ENCODE measurements around the gene UNC13D.
A peak's percentile ranks its signal among the peaks of the same experiment; 100 is the strongest.

UNC13D gene

GRCh38 chr17:75849279-75849646, 5.1 kb upstream of the UNC13D start:
- DNase-seq, result no peak
- Histone ChIP-seq H3K27me3 (replicated peaks; ENCODE audit: insufficient read depth, low read length) (no peaks in the 10 kb centered on the region), H3F3A (ENCODE audit: insufficient read depth, low read length) (no peaks in the 10 kb centered on the region; the same call in 1 of the 2 replicates), H2AFZ (ENCODE audit: low read length) (no peak overlapping the region), H3K9me3 (replicated peaks; ENCODE audit: insufficient read depth, low read length) (no peaks in the 10 kb centered on the region), H3K4me1 (ENCODE audit: low read length) (peaks cover 4% of the 10 kb centered on the region), H3K4me2 (ENCODE audit: low read depth, low read length) (no peak overlapping the region), H3K9me2 (replicated peaks; ENCODE audit: insufficient read depth, low read length) (no peaks in the 10 kb centered on the region), H3K36me3 (replicated peaks; ENCODE audit: insufficient read depth, low read length) (no peaks in the 10 kb centered on the region), H4K20me1 (ENCODE audit: insufficient read depth, low read length) (no peaks in the 10 kb centered on the region), H3K4me3 (ENCODE audit: low read length) (no peak overlapping the region), H3K27ac (ENCODE audit: low read length) (no peak overlapping the region), H3K9ac (ENCODE audit: low read length) (no peak overlapping the region), H3K79me2 (ENCODE audit: low read length) (peaks cover 14% of the 10 kb centered on the region)
- TF ChIP-seq EZH2phosphoT487 (IDR thresholded peaks at IDR 0.05; ENCODE audit: low read length) (no peak), EZH2 (optimal IDR thresholded peaks at IDR 0.05; ENCODE audit: low read depth, low read length) (no peak), CTCF (IDR thresholded peaks at IDR 0.05; ENCODE audit: low read length) (no peak)

- peak; percentile 53 for DNase-seq
- Histone ChIP-seq H3K9ac (ENCODE audit: low read length) (no peak overlapping the region), H3K9me3 (replicated peaks; ENCODE audit: insufficient read depth, low read length) (no peaks in the 10 kb centered on the region), H4K20me1 (ENCODE audit: insufficient read depth, low read length) (no peaks in the 10 kb centered on the region), H3K27ac (ENCODE audit: low read length) (no peak overlapping the region), H3K4me1 (ENCODE audit: low read length) (no peaks in the 10 kb centered on the region), H3K36me3 (replicated peaks; ENCODE audit: insufficient read depth, low read length) (no peaks in the 10 kb centered on the region), H3K4me2 (ENCODE audit: low read depth, low read length) (no peak overlapping the region), H3K79me2 (ENCODE audit: low read length) (peaks cover 9% of the 10 kb centered on the region), H3F3A (ENCODE audit: insufficient read depth, low read length) (no peaks in the 10 kb centered on the region), H2AFZ (ENCODE audit: low read length) (no peak overlapping the region), H3K9me2 (replicated peaks; ENCODE audit: insufficient read depth, low read length) (no peaks in the 10 kb centered on the region), H3K4me3 (ENCODE audit: low read length) (no peak overlapping the region), H3K27me3 (replicated peaks; ENCODE audit: insufficient read depth, low read length) (no peaks in the 10 kb centered on the region)
- TF ChIP-seq CTCF (IDR thresholded peaks at IDR 0.05; ENCODE audit: low read length), result peak; percentile 74
- no peak for TF ChIP-seq EZH2phosphoT487 (IDR thresholded peaks at IDR 0.05; ENCODE audit: low read length)
- no peak for TF ChIP-seq EZH2 (optimal IDR thresholded peaks at IDR 0.05; ENCODE audit: low read depth, low read length)
These were observed 4.5 kb upstream of the UNC13D start for GRCh38 chr17:75848523-75849278.

- no peaks in the 10 kb centered on the region for H3K27me3 ChIP-seq (replicated peaks; ENCODE audit: insufficient read depth, low read length)
- H3K9me2 ChIP-seq (replicated peaks; ENCODE audit: insufficient read depth, low read length), result no peaks in the 10 kb centered on the region
- H3K36me3 ChIP-seq (replicated peaks; ENCODE audit: insufficient read depth, low read length), result no peaks in the 10 kb centered on the region
- no peak overlapping the region for H3K9ac ChIP-seq (ENCODE audit: low read length)
- H3K4me3 ChIP-seq (ENCODE audit: low read length), result no peak overlapping the region
- H3F3A ChIP-seq (ENCODE audit: insufficient read depth, low read length), result no peaks in the 10 kb centered on the region
- H3K4me1 ChIP-seq (ENCODE audit: low read length), result no peaks in the 10 kb centered on the region
- H3K9me3 ChIP-seq (replicated peaks; ENCODE audit: insufficient read depth, low read length), result no peaks in the 10 kb centered on the region
- H3K4me2 ChIP-seq (ENCODE audit: low read depth, low read length), result no peak overlapping the region
- no peak overlapping the region for H2AFZ ChIP-seq (ENCODE audit: low read length)
- H3K79me2 ChIP-seq (ENCODE audit: low read length), result peaks cover 3% of the 10 kb centered on the region; the same call in 1 of the 2 replicates
- H4K20me1 ChIP-seq (ENCODE audit: insufficient read depth, low read length), result no peaks in the 10 kb centered on the region
- H3K27ac ChIP-seq (ENCODE audit: low read length), result no peak overlapping the region
- no peak for TF ChIP-seq CTCF (IDR thresholded peaks at IDR 0.05; ENCODE audit: low read length)
- no peak for TF ChIP-seq EZH2 (optimal IDR thresholded peaks at IDR 0.05; ENCODE audit: low read depth, low read length)
- TF ChIP-seq EZH2phosphoT487 (IDR thresholded peaks at IDR 0.05; ENCODE audit: low read length), result no peak
- DNase-seq, result no peak
These were observed 3.7 kb upstream of the UNC13D start for GRCh38 chr17:75847614-75848522.

All from MM.1S (cell line).